ENCODE results near the gene FAM167B. TPM values are rescaled to one million over a fixed set of nuclear protein-coding genes. Genes with fewer than 3 reads are reported as not detected.

FAM167B gene
- total and polyA plus RNA-seq, 2 of the 4 experiments (the other 2 are of a cell fraction), result 0.18 to 0.53 TPM

DNA sequence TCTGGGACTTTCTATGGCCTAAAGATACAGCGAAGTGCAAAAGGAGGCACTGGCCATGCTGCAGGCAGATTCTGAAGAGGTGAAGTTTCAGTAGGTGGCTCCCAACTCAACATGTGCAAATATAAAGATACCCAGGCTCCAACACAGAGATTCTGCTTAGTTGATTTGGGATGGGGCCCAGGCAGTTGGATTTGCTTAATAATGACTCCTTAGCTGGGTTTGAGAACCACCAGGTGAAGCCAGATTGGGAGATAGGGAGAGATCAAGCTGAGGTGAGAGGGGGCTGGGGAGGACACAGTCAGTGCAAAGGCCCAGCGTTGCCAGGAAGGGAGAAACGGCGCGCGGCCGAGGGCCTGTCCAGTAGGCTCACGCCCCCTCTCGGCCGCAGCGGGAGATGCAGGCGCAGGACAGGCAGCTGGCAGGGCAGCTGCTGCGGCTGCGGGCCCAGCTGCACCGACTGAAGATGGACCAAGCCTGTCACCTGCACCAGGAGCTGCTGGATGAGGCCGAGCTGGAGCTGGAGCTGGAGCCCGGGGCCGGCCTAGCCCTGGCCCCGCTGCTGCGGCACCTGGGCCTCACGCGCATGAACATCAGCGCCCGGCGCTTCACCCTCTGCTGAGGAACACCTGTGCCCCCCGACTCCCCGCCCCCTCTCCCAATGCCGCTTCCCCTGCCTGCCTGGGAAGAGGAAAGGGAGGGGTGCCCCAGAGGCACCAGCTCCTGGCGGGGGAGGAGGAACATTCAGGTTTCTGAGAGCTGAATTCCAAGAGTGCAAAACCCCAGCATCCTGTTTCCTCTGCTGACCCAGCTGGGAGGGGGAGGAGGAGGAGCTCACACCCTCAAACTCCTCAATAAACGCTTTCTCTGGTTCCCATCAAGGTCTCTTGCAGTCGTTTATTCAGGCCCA, 1.2 kb downstream of the FAM167B start (continued):
- TF ChIP-seq, protein P1, sequence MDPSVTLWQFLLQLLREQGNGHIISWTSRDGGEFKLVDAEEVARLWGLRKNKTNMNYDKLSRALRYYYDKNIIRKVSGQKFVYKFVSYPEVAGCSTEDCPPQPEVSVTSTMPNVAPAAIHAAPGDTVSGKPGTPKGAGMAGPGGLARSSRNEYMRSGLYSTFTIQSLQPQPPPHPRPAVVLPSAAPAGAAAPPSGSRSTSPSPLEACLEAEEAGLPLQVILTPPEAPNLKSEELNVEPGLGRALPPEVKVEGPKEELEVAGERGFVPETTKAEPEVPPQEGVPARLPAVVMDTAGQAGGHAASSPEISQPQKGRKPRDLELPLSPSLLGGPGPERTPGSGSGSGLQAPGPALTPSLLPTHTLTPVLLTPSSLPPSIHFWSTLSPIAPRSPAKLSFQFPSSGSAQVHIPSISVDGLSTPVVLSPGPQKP (IDR thresholded peaks at IDR 0.05; ENCODE audit: borderline replicate concordance, low read depth, low read length), result no peak

Data from IMR-90 (cell line).